ENCODE measurements around the gene RSPH10B2. TPM values are rescaled to one million over a fixed set of nuclear protein-coding genes. Genes with fewer than 3 reads are reported as not detected.
A peak's percentile ranks its signal among the peaks of the same experiment; 100 is the strongest.

The RSPH10B2 gene
- total and polyA plus RNA-seq, 9 of the 15 experiments (the other 6 are each of a cell fraction or from before 2014, with no cell fraction given): 0.04 to 0.11 (median 0.08) TPM; not detected in 5

DNA sequence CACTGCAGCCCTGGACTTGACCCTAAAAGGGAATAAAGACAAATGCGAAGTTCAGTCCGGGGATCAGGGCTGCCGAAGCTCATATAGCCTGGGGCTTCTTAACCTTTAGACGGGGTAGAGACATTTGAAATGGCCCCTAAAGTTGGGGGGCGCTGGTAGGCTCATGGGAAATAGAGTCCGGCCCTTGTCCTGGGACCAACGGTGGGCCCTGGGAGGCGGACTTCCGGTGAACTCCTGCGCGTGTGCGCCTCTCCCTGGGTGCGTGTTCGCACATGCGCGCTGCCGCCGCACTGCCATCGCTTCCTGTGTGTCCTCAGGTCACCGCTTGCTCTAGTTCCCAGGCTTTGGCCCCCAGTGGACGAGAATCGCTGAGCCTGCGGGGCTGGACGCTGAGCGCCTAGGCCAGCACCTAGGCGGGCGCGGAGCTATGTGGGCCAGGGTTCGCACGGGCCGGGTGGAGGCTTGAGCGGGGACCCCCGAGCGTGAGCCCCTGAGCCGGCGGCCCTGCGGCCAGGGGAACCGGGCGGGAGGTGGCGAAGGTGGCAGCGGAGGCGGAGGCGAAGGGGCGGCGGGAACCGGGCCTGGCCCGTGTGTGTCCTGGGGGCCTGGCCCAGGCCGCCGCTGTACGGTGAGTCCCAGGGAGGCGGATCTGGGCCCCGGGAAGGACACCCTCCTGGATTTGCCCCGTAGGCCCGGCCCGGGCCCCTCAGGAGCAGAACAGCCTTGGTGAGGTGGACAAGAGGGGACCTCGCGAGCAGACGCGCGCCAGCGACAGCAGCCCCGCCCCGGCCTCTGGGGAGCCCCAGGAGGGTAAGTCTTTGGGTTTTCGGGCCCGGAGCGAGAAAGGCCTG, 24.2 kb upstream of the RSPH10B2 start (continued):
- TF ChIP-seq ELF2 (CRISPR knock-in tag; IDR thresholded peaks at IDR 0.05) (peak; percentile 66; the same call in 1 of the 2 replicates), ATF7 (IDR thresholded peaks at IDR 0.05) (peak; percentile 10; the same call in 1 of the 2 replicates), KAT8 (IDR thresholded peaks at IDR 0.05; ENCODE audit: low read depth) (no peak), MAZ (CRISPR knock-in tag; conservative IDR thresholded peaks at IDR 0.05 in 1 of 2, IDR thresholded peaks at IDR 0.05 in 1 of 2) (peak; percentile 68 to 75), ETV5 (CRISPR knock-in tag; IDR thresholded peaks at IDR 0.05; ENCODE audit: low read depth) (peak; percentile 71; the same call in 1 of the 2 replicates), NRF1 (conservative IDR thresholded peaks at IDR 0.05 in 1 of 2, IDR thresholded peaks at IDR 0.05 in 1 of 2) (peak; percentile 95 to 96), SRF (CRISPR knock-in tag; IDR thresholded peaks at IDR 0.05) (peak in 1 of 2 experiments; percentile 53; a peak in 1 of 4 replicates), ZNF511 (CRISPR knock-in tag; IDR thresholded peaks at IDR 0.05) (no peak; the same call in 1 of the 2 replicates), FOSL1 (tag; conservative IDR thresholded peaks at IDR 0.05) (0 out of 2 replicates have a peak, but pooled peaks have one; percentile 17), TBP (optimal IDR thresholded peaks at IDR 0.05; ENCODE audit: low read depth, low read length) (peak; percentile 52), DMBX1 (CRISPR knock-in tag; IDR thresholded peaks at IDR 0.05; ENCODE audit: borderline replicate concordance) (peak; percentile 60; the same call in 1 of the 2 replicates), MYNN (IDR thresholded peaks at IDR 0.05) (peak; percentile 30; the same call in 1 of the 2 replicates), MYNN (CRISPR knock-in tag; IDR thresholded peaks at IDR 0.05) (no peak)
- TF ChIP-seq, protein P1, sequence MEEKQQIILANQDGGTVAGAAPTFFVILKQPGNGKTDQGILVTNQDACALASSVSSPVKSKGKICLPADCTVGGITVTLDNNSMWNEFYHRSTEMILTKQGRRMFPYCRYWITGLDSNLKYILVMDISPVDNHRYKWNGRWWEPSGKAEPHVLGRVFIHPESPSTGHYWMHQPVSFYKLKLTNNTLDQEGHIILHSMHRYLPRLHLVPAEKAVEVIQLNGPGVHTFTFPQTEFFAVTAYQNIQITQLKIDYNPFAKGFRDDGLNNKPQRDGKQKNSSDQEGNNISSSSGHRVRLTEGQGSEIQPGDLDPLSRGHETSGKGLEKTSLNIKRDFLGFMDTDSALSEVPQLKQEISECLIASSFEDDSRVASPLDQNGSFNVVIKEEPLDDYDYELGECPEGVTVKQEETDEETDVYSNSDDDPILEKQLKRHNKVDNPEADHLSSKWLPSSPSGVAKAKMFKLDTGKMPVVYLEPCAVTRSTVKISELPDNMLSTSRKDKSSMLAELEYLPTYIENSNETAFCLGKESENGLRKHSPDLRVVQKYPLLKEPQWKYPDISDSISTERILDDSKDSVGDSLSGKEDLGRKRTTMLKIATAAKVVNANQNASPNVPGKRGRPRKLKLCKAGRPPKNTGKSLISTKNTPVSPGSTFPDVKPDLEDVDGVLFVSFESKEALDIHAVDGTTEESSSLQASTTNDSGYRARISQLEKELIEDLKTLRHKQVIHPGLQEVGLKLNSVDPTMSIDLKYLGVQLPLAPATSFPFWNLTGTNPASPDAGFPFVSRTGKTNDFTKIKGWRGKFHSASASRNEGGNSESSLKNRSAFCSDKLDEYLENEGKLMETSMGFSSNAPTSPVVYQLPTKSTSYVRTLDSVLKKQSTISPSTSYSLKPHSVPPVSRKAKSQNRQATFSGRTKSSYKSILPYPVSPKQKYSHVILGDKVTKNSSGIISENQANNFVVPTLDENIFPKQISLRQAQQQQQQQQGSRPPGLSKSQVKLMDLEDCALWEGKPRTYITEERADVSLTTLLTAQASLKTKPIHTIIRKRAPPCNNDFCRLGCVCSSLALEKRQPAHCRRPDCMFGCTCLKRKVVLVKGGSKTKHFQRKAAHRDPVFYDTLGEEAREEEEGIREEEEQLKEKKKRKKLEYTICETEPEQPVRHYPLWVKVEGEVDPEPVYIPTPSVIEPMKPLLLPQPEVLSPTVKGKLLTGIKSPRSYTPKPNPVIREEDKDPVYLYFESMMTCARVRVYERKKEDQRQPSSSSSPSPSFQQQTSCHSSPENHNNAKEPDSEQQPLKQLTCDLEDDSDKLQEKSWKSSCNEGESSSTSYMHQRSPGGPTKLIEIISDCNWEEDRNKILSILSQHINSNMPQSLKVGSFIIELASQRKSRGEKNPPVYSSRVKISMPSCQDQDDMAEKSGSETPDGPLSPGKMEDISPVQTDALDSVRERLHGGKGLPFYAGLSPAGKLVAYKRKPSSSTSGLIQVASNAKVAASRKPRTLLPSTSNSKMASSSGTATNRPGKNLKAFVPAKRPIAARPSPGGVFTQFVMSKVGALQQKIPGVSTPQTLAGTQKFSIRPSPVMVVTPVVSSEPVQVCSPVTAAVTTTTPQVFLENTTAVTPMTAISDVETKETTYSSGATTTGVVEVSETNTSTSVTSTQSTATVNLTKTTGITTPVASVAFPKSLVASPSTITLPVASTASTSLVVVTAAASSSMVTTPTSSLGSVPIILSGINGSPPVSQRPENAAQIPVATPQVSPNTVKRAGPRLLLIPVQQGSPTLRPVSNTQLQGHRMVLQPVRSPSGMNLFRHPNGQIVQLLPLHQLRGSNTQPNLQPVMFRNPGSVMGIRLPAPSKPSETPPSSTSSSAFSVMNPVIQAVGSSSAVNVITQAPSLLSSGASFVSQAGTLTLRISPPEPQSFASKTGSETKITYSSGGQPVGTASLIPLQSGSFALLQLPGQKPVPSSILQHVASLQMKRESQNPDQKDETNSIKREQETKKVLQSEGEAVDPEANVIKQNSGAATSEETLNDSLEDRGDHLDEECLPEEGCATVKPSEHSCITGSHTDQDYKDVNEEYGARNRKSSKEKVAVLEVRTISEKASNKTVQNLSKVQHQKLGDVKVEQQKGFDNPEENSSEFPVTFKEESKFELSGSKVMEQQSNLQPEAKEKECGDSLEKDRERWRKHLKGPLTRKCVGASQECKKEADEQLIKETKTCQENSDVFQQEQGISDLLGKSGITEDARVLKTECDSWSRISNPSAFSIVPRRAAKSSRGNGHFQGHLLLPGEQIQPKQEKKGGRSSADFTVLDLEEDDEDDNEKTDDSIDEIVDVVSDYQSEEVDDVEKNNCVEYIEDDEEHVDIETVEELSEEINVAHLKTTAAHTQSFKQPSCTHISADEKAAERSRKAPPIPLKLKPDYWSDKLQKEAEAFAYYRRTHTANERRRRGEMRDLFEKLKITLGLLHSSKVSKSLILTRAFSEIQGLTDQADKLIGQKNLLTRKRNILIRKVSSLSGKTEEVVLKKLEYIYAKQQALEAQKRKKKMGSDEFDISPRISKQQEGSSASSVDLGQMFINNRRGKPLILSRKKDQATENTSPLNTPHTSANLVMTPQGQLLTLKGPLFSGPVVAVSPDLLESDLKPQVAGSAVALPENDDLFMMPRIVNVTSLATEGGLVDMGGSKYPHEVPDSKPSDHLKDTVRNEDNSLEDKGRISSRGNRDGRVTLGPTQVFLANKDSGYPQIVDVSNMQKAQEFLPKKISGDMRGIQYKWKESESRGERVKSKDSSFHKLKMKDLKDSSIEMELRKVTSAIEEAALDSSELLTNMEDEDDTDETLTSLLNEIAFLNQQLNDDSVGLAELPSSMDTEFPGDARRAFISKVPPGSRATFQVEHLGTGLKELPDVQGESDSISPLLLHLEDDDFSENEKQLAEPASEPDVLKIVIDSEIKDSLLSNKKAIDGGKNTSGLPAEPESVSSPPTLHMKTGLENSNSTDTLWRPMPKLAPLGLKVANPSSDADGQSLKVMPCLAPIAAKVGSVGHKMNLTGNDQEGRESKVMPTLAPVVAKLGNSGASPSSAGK (IDR thresholded peaks at IDR 0.05): peak; percentile 91
- TF ChIP-seq, protein P2, sequence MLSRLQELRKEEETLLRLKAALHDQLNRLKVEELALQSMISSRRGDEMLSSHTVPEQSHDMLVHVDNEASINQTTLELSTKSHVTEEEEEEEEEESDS (CRISPR knock-in tag; IDR thresholded peaks at IDR 0.05): no peak
